Smooth muscle cell (in vitro differentiated cells): ENCODE data around the gene LY6G6F. TPM values are rescaled to one million over a fixed set of nuclear protein-coding genes. Genes with fewer than 3 reads are reported as not detected.

Experiments
- DNase-seq: peaks from one replicate; lab custom pipeline; 2025; ENCODE audit not compliant: unreplicated experiment; lab: John Stamatoyannopoulos, UW
- H2AFZ ChIP-seq: fragments of 200-600 bp; sonication (generic); 2 replicates; pipeline ENCODE4 v1.6.0; 2016; ENCODE audit warnings: antibody characterized with exemption, low read depth, mild to moderate bottlenecking
- H3F3A ChIP-seq: fragments of 200-600 bp; sonication (generic); 2 replicates; pipeline ENCODE4 v1.6.0; 2017; ENCODE audit warnings: antibody characterized with exemption, low read depth
- H3K27ac ChIP-seq: fragments of 200-600 bp; sonication (generic); 2 replicates; pipeline ENCODE4 v1.5.1; 2016; ENCODE audit warnings: low read depth, mild to moderate bottlenecking
- H3K27me3 ChIP-seq: fragments of 200-600 bp; sonication (generic); 2 replicates; pipeline ENCODE4 v1.6.1; 2016; ENCODE audit warnings: low read depth, mild to moderate bottlenecking
- H3K36me3 ChIP-seq: fragments of 200-600 bp; sonication (generic); 2 replicates; pipeline ENCODE4 v1.5.1; 2016; ENCODE audit warnings: low read depth
- H3K4me1 ChIP-seq: fragments of 200-600 bp; sonication (generic); 2 replicates; pipeline ENCODE4 v1.5.1; 2016; ENCODE audit warnings: low read depth
- H3K4me2 ChIP-seq: fragments of 200-600 bp; sonication (generic); 2 replicates; pipeline ENCODE4 v1.6.0; 2016; ENCODE audit warnings: mild to moderate bottlenecking
- H3K4me3 ChIP-seq: fragments of 200-600 bp; sonication (generic); 2 replicates; pipeline ENCODE4 v1.5.1; 2016; ENCODE audit warnings: mild to moderate bottlenecking
- H3K79me2 ChIP-seq: fragments of 200-600 bp; sonication (generic); 2 replicates; pipeline ENCODE4 v1.6.0; 2016; ENCODE audit warnings: low read depth, mild to moderate bottlenecking
- H3K9ac ChIP-seq: fragments of 200-600 bp; sonication (generic); 2 replicates; pipeline ENCODE4 v1.6.0; 2016; ENCODE audit warnings: low read depth
- H3K9me3 ChIP-seq: fragments of 200-600 bp; sonication (generic); replicated peaks from 2 replicates; pipeline ENCODE4 v1.5.1; 2016; ENCODE audit warnings: low read depth
- H4K20me1 ChIP-seq: fragments of 200-600 bp; sonication (generic); 2 replicates; pipeline ENCODE4 v1.6.0; 2016; ENCODE audit warnings: low read depth
- WGBS: methylation state at CpG from one replicate; pipeline ENCODE4 v1.1.7; 2016; ENCODE audit warnings: low lambda C conversion rate; 5-methylcytosine and 5-hydroxymethylcytosine counted together
- polyA plus RNA-seq: library from polyadenylated mRNA; unstranded; fragments of >200 nt; fragmentation: Nextera tagmentation; extraction: Ambion mirVana; gene quantifications from 2 replicates; pipeline ENCODE4 v1.2.1, GENCODE V29; 2016
- total RNA-seq: library from RNA; depleted of rRNA; stranded (reverse); fragments of >200 nt; gene quantifications from 2 replicates; pipeline ENCODE4 v1.2.3, GENCODE V29; 2014
- TF ChIP-seq, protein P1 (sequence below): fragments of 200-600 bp; sonication (generic); IDR thresholded peaks from 2 replicates; pipeline ENCODE4 v1.5.1; 2017; ENCODE audit warnings: borderline replicate concordance, mild to moderate bottlenecking, antibody characterized with exemption; ENCODE audit not compliant: insufficient read depth, poor library complexity, severe bottlenecking

LY6G6F gene
- total and polyA plus RNA-seq, 2 experiments from 2014 or later, result not detected

DNA sequence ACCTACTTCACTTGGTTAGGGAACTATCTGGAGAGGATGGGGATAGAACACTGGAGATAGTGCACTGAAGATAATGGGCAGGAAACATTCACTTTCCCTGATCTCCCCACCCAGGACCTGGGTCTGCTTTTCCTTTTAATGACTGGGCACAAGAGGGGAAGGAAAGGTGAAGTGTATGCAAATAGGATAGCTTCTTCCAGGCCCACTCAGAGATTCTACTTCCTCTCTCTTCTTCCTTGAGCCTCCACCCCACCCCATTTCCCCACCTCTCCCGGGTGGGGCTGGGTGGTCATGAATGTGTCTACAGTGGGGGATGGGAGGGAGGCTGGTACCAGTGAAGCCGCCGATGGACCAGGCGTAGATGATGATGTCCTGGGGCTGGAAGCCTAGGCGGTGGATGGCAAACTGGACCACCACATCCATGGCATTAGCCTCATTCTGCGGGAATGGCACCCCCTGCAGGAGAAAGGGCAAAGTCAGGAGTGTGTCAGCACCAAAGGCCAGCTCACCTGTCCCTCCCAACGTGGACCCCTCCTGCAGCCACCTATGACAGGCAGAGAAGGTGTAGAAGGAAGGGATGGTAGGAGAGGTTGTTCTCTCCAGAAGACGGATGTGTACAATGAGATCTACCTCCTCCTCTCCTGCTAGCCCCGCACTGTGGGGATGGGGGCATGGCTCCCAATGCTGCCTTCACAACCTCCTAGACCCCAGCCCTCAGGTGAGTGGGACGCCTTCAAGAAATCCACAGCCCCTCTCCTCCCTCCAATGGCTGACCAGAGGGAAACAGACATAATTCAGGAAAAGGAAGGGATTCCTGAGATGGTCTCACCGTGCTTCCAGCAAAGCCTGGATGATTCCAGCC is 17.2 kb upstream of the LY6G6F start:
- whole genome bisulfite sequencing, result 86% methylated on average over 11 of the region's 11 CpGs
- no peaks in the 10 kb centered on the region for H3K27me3 ChIP-seq
- no peaks in the 10 kb centered on the region for H3K4me1 ChIP-seq
- H4K20me1 ChIP-seq, result no peaks in the 10 kb centered on the region
- no peak overlapping the region for H3K9ac ChIP-seq
- no peaks in the 10 kb centered on the region for H3K9me3 ChIP-seq
- DNase-seq, result no peak
- H3K36me3 ChIP-seq, result no peaks in the 10 kb centered on the region
- H3K4me3 ChIP-seq, result no peak overlapping the region
- no peak overlapping the region for H2AFZ ChIP-seq
- no peak overlapping the region for H3K4me2 ChIP-seq
- no peaks in the 10 kb centered on the region for H3K79me2 ChIP-seq
- TF ChIP-seq, protein P1, sequence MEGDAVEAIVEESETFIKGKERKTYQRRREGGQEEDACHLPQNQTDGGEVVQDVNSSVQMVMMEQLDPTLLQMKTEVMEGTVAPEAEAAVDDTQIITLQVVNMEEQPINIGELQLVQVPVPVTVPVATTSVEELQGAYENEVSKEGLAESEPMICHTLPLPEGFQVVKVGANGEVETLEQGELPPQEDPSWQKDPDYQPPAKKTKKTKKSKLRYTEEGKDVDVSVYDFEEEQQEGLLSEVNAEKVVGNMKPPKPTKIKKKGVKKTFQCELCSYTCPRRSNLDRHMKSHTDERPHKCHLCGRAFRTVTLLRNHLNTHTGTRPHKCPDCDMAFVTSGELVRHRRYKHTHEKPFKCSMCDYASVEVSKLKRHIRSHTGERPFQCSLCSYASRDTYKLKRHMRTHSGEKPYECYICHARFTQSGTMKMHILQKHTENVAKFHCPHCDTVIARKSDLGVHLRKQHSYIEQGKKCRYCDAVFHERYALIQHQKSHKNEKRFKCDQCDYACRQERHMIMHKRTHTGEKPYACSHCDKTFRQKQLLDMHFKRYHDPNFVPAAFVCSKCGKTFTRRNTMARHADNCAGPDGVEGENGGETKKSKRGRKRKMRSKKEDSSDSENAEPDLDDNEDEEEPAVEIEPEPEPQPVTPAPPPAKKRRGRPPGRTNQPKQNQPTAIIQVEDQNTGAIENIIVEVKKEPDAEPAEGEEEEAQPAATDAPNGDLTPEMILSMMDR, result peak; percentile 34
- no peaks in the 10 kb centered on the region for H3F3A ChIP-seq
- H3K27ac ChIP-seq, result no peak overlapping the region

DNA sequence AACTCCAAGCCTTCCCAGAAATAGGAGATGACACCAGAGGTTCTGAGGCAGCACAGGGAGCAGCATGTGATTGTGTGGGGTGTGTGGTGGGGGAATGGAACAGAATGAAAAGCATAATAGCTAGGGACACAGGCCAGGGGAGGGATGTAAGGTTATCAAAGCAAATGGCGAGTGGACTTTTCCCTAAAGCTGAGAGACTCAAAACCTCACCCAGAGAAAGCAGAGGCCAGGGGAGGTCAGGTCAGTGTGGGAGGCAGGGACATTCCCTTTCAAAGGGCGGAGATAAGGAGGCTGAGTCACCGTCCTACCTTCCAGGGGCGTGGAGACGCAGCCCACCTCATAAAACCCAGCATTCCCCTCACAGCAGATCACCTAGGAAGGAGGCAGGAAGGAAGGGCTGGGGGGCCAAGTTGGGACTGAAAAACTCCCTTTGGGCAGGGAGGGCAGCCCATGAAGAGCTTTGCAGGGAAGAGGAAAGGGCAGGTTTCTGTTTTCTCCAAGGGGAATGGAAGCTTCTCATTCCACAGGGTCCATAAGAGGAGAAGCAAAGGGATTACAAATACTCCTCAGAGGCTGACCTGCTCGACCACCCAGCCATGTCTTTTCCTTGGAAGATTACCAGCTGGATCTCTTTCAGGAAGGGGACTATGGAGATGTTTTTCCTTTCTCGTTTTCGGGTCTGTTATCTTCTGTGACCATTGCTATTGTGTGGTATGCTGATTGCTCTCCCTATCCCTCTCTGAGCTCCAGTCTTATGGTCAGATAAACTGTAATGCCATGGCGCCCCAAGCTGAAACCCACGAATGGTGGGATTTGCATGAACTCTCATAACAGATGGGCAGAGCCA is 16.2 kb upstream of the LY6G6F start:
- no peaks in the 10 kb centered on the region for H3F3A ChIP-seq
- H3K4me1 ChIP-seq, result no peaks in the 10 kb centered on the region
- H4K20me1 ChIP-seq, result no peaks in the 10 kb centered on the region
- 58% methylated on average over 10 of the region's 10 CpGs for WGBS
- no peak for DNase-seq
- H3K79me2 ChIP-seq, result no peaks in the 10 kb centered on the region
- H3K9ac ChIP-seq, result no peak overlapping the region
- TF ChIP-seq, protein P1, result no peak
- H3K4me3 ChIP-seq, result no peak overlapping the region
- H2AFZ ChIP-seq, result no peak overlapping the region
- no peak overlapping the region for H3K27ac ChIP-seq
- H3K4me2 ChIP-seq, result no peak overlapping the region
- H3K27me3 ChIP-seq, result no peaks in the 10 kb centered on the region
- H3K36me3 ChIP-seq, result no peaks in the 10 kb centered on the region
- H3K9me3 ChIP-seq, result no peaks in the 10 kb centered on the region

DNA sequence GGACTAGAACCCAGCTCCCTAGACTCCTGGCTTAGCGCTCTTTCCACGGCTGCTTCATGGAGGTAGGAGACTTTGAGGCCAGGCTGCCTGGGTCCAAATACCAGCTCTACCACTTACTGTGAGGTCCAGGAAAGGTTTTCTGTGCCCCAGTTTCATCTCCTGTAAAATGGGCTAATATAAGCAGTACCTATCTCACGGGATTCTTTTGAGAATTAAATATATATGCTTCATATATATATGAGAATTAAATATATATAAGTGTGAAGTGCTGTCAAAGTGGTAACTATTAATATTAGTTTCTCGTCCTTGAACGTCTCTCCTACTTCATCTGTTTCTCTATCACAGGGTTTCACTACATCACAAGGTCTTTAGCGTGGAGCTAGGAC is 15.6 kb upstream of the LY6G6F start:
- DNase-seq, result no peak
- Histone ChIP-seq H3K4me3 (no peak overlapping the region), H3K36me3 (no peaks in the 10 kb centered on the region), H3F3A (no peaks in the 10 kb centered on the region), H3K4me1 (no peaks in the 10 kb centered on the region), H3K27me3 (no peaks in the 10 kb centered on the region), H4K20me1 (no peaks in the 10 kb centered on the region), H2AFZ (no peak overlapping the region), H3K79me2 (no peaks in the 10 kb centered on the region), H3K4me2 (no peak overlapping the region), H3K9me3 (no peaks in the 10 kb centered on the region), H3K9ac (no peak overlapping the region), H3K27ac (no peak overlapping the region)
- TF ChIP-seq, protein P1, result no peak
- 94% methylated on average over 6 of the region's 6 CpGs for WGBS
